Peyer's patch (tissue), 4 donors: ENCODE measurements around the gene PFKP.

ENCODE experiments used
- CTCF ChIP-seq, 6 experiments: fragments of 450-650 bp in 4 of 6; fragments of 200-600 bp in 2 of 6; sonication (generic) in 1 of 6; IDR thresholded peaks; one replicate each; pipeline ENCODE4 v1.5.1; 2017 to 2019; ENCODE audit warnings: antibody characterized with exemption in 6 of 6, mild to moderate bottlenecking in 3 of 6, moderate library complexity in 1 of 6
- POLR2A ChIP-seq, 2 donors: fragments of 450-650 bp; IDR thresholded peaks; one replicate each; pipeline ENCODE4 v1.5.1; 2017; ENCODE audit warnings: antibody characterized with exemption in 2 of 2, mild to moderate bottlenecking in 2 of 2, moderate library complexity in 2 of 2

- TF ChIP-seq CTCF (IDR thresholded peaks at IDR 0.05) (no peak), POLR2A (IDR thresholded peaks at IDR 0.05) (no peak)
These were observed 54.7 kb downstream of the PFKP start for GRCh38 chr10:3122034-3122433.
